GM23338 (cell line): ENCODE results near the gene TUBA4B. TPM values are rescaled to one million over a fixed set of nuclear protein-coding genes. Genes with fewer than 3 reads are reported as not detected.

Experiments
- ATAC-seq: fragments of 200-7000 bp; cut with Tn5 transposase; 3 replicates; pipeline ENCODE4 v1.9.1; 2020
- DNase-seq: peaks from one replicate; pipeline ENCODE4 v3.0.0-alpha.2; 2015; ENCODE audit warnings: low spot score
- H2AFZ ChIP-seq: fragments of 200-600 bp; sonication (generic); 2 replicates; pipeline ENCODE4 v1.8.0; 2016; ENCODE audit warnings: antibody characterized with exemption, mild to moderate bottlenecking, moderate library complexity
- H3F3A ChIP-seq: fragments of 200-600 bp; sonication (generic); replicated peaks from 2 replicates; pipeline ENCODE4 v1.8.0; 2017; ENCODE audit warnings: antibody characterized with exemption, mixed run types, low read depth
- H3K27ac ChIP-seq: fragments of 200-600 bp; sonication (generic); 2 replicates; pipeline ENCODE4 v1.6.1; 2016; ENCODE audit warnings: low read depth
- H3K27me3 ChIP-seq: fragments of 200-600 bp; sonication (generic); 2 replicates; pipeline ENCODE4 v1.8.0; 2016; ENCODE audit warnings: mild to moderate bottlenecking, mixed run types, moderate library complexity; ENCODE audit not compliant: insufficient read depth
- H3K36me3 ChIP-seq: fragments of 200-600 bp; sonication (generic); 2 replicates; pipeline ENCODE4 v1.8.0; 2016; ENCODE audit warnings: mild to moderate bottlenecking; ENCODE audit not compliant: insufficient read depth
- H3K4me1 ChIP-seq: fragments of 200-600 bp; sonication (generic); 2 replicates; pipeline ENCODE4 v1.8.0; 2016; ENCODE audit warnings: mild to moderate bottlenecking, moderate library complexity; ENCODE audit not compliant: insufficient read depth
- H3K4me2 ChIP-seq: fragments of 200-600 bp; sonication (generic); 2 replicates; pipeline ENCODE4 v1.7.1; 2017; ENCODE audit warnings: mixed run types
- H3K4me3 ChIP-seq: fragments of 200-600 bp; sonication (generic); 2 replicates; pipeline ENCODE4 v1.6.1; 2016; ENCODE audit warnings: mixed run types
- H3K79me2 ChIP-seq: fragments of 200-600 bp; sonication (generic); replicated peaks from 2 replicates; pipeline ENCODE4 v1.8.0; 2017; ENCODE audit warnings: mild to moderate bottlenecking; ENCODE audit not compliant: insufficient read depth
- H3K9me2 ChIP-seq: fragments of 200-600 bp; sonication (generic); 2 replicates; pipeline ENCODE4 v1.8.0; 2017; ENCODE audit not compliant: insufficient read depth
- H4K20me1 ChIP-seq: fragments of 200-600 bp; sonication (generic); replicated peaks from 2 replicates; pipeline ENCODE4 v1.8.0; 2017; ENCODE audit warnings: mild to moderate bottlenecking; ENCODE audit not compliant: insufficient read depth
- H3K27ac Mint-ChIP-seq: 2 replicates; pipeline ENCODE4 v1.8.0; 2020; ENCODE audit warnings: inconsistent platforms, mild to moderate bottlenecking, moderate library complexity, mixed read lengths
- H3K27me3 Mint-ChIP-seq: 3 replicates; pipeline ENCODE4 v1.8.0; 2022; ENCODE audit warnings: low read depth, mild to moderate bottlenecking, moderate library complexity, mixed read lengths, inconsistent platforms; ENCODE audit not compliant: insufficient read depth, poor library complexity
- H3K36me3 Mint-ChIP-seq: 3 replicates; pipeline ENCODE4 v1.8.0; 2021; ENCODE audit warnings: low read depth, mild to moderate bottlenecking, inconsistent platforms, moderate library complexity, mixed read lengths
- H3K4me1 Mint-ChIP-seq: 3 replicates; pipeline ENCODE4 v1.8.0; 2020; ENCODE audit warnings: mild to moderate bottlenecking, inconsistent platforms, mixed read lengths
- H3K4me3 Mint-ChIP-seq: 3 replicates; pipeline ENCODE4 v1.8.0; 2021; ENCODE audit warnings: moderate library complexity, mild to moderate bottlenecking, inconsistent platforms, mixed read lengths
- H3K9me3 Mint-ChIP-seq: 3 replicates; pipeline ENCODE4 v1.8.0; 2020; ENCODE audit warnings: moderate library complexity, mild to moderate bottlenecking, inconsistent platforms, mixed read lengths
- CREB1 ChIP-seq: fragments of 250-450 bp; sonication (Bioruptor Pico); IDR thresholded peaks from 2 replicates; pipeline ENCODE4 v1.5.0; 2020; ENCODE audit warnings: low read depth, mild to moderate bottlenecking, moderate library complexity
- EZH2phosphoT487 ChIP-seq: fragments of 200-600 bp; sonication (generic); IDR thresholded peaks from one replicate; pipeline ENCODE4 v1.8.1; 2018; ENCODE audit warnings: antibody characterized with exemption; ENCODE audit not compliant: unreplicated experiment
- POLR2AphosphoS5 ChIP-seq: IDR thresholded peaks from 2 replicates; pipeline ENCODE4 v1.6.1; 2016; ENCODE audit warnings: antibody characterized with exemption, low read depth
- STAT1 ChIP-seq: IDR thresholded peaks from one replicate; pipeline ENCODE4 v1.6.1; 2016; ENCODE audit warnings: antibody characterized with exemption; ENCODE audit not compliant: unreplicated experiment
- ZNF114 ChIP-seq: fragments of 250-450 bp; sonication (Bioruptor Pico); IDR thresholded peaks from 2 replicates; pipeline ENCODE4 v1.5.0; 2020; ENCODE audit warnings: mild to moderate bottlenecking, moderate library complexity
- ZNF331 ChIP-seq: fragments of 250-450 bp; sonication (Bioruptor Pico); IDR thresholded peaks from 2 replicates; pipeline ENCODE4 v1.5.0; 2020; ENCODE audit warnings: low read depth, mild to moderate bottlenecking, moderate library complexity
- polyA plus RNA-seq: library from polyadenylated mRNA; unstranded; fragments of >200 nt; fragmentation: Nextera tagmentation; extraction: Ambion mirVana; gene quantifications from 2 replicates; pipeline ENCODE4 v1.2.1, GENCODE V29; 2016
- total RNA-seq: library from RNA; depleted of rRNA; stranded (reverse); fragments of >200 nt; shearing (Covaris generic); gene quantifications from 2 replicates; pipeline ENCODE4 v1.2.3, GENCODE V29; 2014
- TF ChIP-seq, protein P1 (sequence below): IDR thresholded peaks from one replicate; pipeline ENCODE4 v1.6.1; 2018; ENCODE audit warnings: antibody characterized with exemption; ENCODE audit not compliant: unreplicated experiment
- TF ChIP-seq, protein P2 (sequence below): IDR thresholded peaks from 2 replicates; pipeline ENCODE4 v1.6.1; 2016; ENCODE audit warnings: antibody characterized with exemption
- TF ChIP-seq, protein P3 (sequence below): fragments of 250-450 bp; sonication (Bioruptor Pico); IDR thresholded peaks from 2 replicates; pipeline ENCODE4 v1.5.0; 2020; ENCODE audit warnings: mild to moderate bottlenecking, moderate library complexity

TUBA4B gene
- total and polyA plus RNA-seq, 2 experiments from 2014 or later = 0.14 TPM; not detected in 1

DNA sequence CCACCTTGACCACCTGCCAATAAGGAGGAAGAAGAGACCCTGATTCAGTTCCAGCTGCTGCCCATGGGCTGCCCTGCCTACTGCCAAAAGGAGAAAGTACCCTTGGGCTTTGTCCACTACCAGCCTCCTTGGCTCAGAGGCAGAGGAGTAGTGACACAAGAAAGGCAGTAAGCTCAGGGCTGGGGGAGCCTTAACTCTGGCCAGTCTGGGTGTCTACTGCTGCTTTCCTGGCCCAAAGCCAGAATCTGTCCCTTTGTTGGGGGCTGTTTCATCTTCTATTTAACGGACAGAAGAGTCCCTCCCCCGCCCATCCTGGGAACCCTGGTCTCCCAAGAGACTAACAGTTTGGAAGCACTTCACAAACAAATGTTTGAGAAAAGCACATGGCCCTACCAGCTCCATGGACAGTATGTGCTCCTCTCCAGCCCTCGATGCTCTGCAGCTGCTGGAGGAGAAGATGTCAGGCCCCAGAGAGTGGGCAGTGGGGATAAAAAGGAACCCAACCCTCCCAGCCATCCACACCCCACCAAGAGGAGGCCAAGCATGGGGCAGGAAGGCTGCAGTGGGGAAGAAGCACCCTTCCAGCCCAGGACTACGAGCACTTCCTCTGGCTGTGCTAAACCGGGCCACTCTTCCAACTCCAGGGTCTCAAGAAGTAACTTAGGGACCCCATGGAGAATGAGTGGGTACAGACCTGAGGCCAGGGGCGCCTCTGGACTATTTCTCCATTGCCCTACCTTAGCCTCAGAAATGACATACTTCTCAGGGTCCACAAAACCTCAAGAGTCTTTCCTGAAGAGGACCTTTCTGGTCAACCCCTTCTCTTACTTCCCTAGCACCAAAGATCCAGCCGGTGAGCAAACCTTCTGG lies 24.8 kb upstream of the TUBA4B start:
- no peak overlapping the region for H3K27ac ChIP-seq

More for the DNA sequence above, 24.8 kb upstream of the TUBA4B start:
- Mint-ChIP-seq H3K4me1 (peaks cover 11% of the 10 kb centered on the region), H3K4me3 (peak overlapping the region; percentile 73), H3K27ac (no peak overlapping the region), H3K27me3 (peaks cover 11% of the 10 kb centered on the region), H3K36me3 (peaks cover 48% of the 10 kb centered on the region), H3K9me3 (peaks cover 2% of the 10 kb centered on the region; the same call in 1 of the 3 replicates)
- peak overlapping the region; percentile 96 for H3K4me2 ChIP-seq
- peak overlapping the region; percentile 76 for H3K4me3 ChIP-seq
- TF ChIP-seq, protein P1, sequence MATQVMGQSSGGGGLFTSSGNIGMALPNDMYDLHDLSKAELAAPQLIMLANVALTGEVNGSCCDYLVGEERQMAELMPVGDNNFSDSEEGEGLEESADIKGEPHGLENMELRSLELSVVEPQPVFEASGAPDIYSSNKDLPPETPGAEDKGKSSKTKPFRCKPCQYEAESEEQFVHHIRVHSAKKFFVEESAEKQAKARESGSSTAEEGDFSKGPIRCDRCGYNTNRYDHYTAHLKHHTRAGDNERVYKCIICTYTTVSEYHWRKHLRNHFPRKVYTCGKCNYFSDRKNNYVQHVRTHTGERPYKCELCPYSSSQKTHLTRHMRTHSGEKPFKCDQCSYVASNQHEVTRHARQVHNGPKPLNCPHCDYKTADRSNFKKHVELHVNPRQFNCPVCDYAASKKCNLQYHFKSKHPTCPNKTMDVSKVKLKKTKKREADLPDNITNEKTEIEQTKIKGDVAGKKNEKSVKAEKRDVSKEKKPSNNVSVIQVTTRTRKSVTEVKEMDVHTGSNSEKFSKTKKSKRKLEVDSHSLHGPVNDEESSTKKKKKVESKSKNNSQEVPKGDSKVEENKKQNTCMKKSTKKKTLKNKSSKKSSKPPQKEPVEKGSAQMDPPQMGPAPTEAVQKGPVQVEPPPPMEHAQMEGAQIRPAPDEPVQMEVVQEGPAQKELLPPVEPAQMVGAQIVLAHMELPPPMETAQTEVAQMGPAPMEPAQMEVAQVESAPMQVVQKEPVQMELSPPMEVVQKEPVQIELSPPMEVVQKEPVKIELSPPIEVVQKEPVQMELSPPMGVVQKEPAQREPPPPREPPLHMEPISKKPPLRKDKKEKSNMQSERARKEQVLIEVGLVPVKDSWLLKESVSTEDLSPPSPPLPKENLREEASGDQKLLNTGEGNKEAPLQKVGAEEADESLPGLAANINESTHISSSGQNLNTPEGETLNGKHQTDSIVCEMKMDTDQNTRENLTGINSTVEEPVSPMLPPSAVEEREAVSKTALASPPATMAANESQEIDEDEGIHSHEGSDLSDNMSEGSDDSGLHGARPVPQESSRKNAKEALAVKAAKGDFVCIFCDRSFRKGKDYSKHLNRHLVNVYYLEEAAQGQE = no peak
- no peak for TF ChIP-seq EZH2phosphoT487
- TF ChIP-seq ZNF114 (CRISPR knock-in tag) = no peak
- TF ChIP-seq, protein P2, sequence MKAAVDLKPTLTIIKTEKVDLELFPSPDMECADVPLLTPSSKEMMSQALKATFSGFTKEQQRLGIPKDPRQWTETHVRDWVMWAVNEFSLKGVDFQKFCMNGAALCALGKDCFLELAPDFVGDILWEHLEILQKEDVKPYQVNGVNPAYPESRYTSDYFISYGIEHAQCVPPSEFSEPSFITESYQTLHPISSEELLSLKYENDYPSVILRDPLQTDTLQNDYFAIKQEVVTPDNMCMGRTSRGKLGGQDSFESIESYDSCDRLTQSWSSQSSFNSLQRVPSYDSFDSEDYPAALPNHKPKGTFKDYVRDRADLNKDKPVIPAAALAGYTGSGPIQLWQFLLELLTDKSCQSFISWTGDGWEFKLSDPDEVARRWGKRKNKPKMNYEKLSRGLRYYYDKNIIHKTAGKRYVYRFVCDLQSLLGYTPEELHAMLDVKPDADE = no peak
- no peak for TF ChIP-seq CREB1 (CRISPR knock-in tag)
- no peak for TF ChIP-seq ZNF331 (CRISPR knock-in tag)
- TF ChIP-seq, protein P3, sequence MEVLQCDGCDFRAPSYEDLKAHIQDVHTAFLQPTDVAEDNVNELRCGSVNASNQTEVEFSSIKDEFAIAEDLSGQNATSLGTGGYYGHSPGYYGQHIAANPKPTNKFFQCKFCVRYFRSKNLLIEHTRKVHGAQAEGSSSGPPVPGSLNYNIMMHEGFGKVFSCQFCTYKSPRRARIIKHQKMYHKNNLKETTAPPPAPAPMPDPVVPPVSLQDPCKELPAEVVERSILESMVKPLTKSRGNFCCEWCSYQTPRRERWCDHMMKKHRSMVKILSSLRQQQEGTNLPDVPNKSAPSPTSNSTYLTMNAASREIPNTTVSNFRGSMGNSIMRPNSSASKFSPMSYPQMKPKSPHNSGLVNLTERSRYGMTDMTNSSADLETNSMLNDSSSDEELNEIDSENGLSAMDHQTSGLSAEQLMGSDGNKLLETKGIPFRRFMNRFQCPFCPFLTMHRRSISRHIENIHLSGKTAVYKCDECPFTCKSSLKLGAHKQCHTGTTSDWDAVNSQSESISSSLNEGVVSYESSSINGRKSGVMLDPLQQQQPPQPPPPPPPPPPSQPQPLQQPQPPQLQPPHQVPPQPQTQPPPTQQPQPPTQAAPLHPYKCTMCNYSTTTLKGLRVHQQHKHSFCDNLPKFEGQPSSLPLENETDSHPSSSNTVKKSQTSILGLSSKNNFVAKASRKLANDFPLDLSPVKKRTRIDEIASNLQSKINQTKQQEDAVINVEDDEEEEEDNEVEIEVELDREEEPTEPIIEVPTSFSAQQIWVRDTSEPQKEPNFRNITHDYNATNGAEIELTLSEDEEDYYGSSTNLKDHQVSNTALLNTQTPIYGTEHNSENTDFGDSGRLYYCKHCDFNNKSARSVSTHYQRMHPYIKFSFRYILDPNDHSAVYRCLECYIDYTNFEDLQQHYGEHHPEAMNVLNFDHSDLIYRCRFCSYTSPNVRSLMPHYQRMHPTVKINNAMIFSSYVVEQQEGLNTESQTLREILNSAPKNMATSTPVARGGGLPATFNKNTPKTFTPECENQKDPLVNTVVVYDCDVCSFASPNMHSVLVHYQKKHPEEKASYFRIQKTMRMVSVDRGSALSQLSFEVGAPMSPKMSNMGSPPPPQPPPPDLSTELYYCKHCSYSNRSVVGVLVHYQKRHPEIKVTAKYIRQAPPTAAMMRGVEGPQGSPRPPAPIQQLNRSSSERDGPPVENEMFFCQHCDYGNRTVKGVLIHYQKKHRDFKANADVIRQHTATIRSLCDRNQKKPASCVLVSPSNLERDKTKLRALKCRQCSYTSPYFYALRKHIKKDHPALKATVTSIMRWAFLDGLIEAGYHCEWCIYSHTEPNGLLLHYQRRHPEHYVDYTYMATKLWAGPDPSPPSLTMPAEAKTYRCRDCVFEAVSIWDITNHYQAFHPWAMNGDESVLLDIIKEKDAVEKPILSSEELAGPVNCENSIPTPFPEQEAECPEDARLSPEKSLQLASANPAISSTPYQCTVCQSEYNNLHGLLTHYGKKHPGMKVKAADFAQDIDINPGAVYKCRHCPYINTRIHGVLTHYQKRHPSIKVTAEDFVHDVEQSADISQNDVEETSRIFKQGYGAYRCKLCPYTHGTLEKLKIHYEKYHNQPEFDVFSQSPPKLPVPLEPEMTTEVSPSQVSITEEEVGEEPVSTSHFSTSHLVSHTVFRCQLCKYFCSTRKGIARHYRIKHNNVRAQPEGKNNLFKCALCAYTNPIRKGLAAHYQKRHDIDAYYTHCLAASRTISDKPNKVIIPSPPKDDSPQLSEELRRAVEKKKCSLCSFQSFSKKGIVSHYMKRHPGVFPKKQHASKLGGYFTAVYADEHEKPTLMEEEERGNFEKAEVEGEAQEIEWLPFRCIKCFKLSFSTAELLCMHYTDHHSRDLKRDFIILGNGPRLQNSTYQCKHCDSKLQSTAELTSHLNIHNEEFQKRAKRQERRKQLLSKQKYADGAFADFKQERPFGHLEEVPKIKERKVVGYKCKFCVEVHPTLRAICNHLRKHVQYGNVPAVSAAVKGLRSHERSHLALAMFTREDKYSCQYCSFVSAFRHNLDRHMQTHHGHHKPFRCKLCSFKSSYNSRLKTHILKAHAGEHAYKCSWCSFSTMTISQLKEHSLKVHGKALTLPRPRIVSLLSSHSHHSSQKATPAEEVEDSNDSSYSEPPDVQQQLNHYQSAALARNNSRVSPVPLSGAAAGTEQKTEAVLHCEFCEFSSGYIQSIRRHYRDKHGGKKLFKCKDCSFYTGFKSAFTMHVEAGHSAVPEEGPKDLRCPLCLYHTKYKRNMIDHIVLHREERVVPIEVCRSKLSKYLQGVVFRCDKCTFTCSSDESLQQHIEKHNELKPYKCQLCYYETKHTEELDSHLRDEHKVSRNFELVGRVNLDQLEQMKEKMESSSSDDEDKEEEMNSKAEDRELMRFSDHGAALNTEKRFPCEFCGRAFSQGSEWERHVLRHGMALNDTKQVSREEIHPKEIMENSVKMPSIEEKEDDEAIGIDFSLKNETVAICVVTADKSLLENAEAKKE = no peak
- TF ChIP-seq STAT1 = no peak
- TF ChIP-seq POLR2AphosphoS5 = no peak
- H3K9me2 ChIP-seq = no peaks in the 10 kb centered on the region
- H3K36me3 ChIP-seq = peaks cover 7% of the 10 kb centered on the region; the same call in 1 of the 2 replicates
- 0 out of 2 replicates have a peak overlapping the region, but pooled peaks have one; percentile 53 for H2AFZ ChIP-seq
- peaks cover 7% of the 10 kb centered on the region for H3F3A ChIP-seq
- no peaks in the 10 kb centered on the region for H3K27me3 ChIP-seq
- no peak for ATAC-seq
- peaks cover 21% of the 10 kb centered on the region for H3K79me2 ChIP-seq
- no peak for DNase-seq
- H3K4me1 ChIP-seq = peaks cover 12% of the 10 kb centered on the region
- no peaks in the 10 kb centered on the region; the same call in 1 of the 2 replicates for H4K20me1 ChIP-seq
